ENCODE data around the gene NCKAP5. TPM values are rescaled to one million over a fixed set of nuclear protein-coding genes. Genes with fewer than 3 reads are reported as not detected.

Gene NCKAP5
- total and polyA plus RNA-seq, 2 of the 8 experiments (the other 6 are each of a cell fraction or from before 2014, with no cell fraction given): 0.27 to 0.86 TPM

DNA sequence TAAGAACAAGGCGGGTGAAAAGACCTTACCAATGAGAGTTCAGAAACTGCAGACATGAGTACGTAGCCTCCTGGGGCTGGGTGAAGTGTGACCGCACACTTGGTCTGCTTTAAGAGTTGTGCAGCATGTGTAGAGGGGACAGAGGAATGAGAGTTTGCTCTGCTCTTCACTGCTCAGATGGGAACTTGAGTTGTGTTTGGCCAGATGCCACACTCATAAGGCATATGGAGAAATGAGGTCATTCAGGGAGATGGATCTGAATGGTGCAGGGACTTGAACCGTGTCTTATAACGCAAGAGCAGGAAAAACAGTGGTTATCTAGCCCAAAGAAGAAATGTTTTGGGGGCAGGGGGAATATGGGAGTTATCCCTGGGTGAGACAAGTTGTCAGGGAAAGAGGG, 624.4 kb downstream of the NCKAP5 start:
- Histone ChIP-seq H2BK120ac (replicated peaks; ENCODE audit: low read depth, low read length) (no peak overlapping the region), H3K18ac (ENCODE audit: extremely low read depth, low read length) (no peak overlapping the region), H2BK5ac (ENCODE audit: low read depth, low read length) (no peak overlapping the region), H3K4ac (replicated peaks; ENCODE audit: insufficient read length, low read depth, low read length) (no peak overlapping the region), H3K9me3 (ENCODE audit: insufficient read depth in 2 of 2, low read depth in 1 of 2, low read length in 1 of 2) (no peaks in the 10 kb centered on the region), H4K8ac (ENCODE audit: extremely low read depth, insufficient read depth, low read length) (no peak overlapping the region), H3K14ac (ENCODE audit: insufficient read length) (no peak overlapping the region), H3K4me1 (replicated peaks in 1 of 4; ENCODE audit: control insufficient read depth in 3 of 4, insufficient read depth in 4 of 4, low read length in 3 of 4) (no peaks in the 10 kb centered on the region), H4K20me1 (replicated peaks in 1 of 2; ENCODE audit: control insufficient read depth in 1 of 2, insufficient read depth in 2 of 2, low read length in 2 of 2) (no peaks in the 10 kb centered on the region), H4K5ac (ENCODE audit: insufficient read length, low read depth, low read length) (no peak overlapping the region), H2BK12ac (ENCODE audit: low read depth, low read length) (no peak overlapping the region), H3K23ac (ENCODE audit: insufficient read length) (no peak overlapping the region), H2BK20ac (ENCODE audit: low read length) (no peak overlapping the region), H3K4me2 (ENCODE audit: insufficient read depth in 1 of 2, low read depth in 2 of 2, low read length in 2 of 2) (no peak overlapping the region), H3K36me3 (ENCODE audit: control insufficient read depth in 2 of 4, insufficient read depth in 4 of 4, low read length in 3 of 4) (no peaks in the 10 kb centered on the region), H4K91ac (replicated peaks; ENCODE audit: insufficient read length, low read length) (no peak overlapping the region), H3K4me3 (ENCODE audit: extremely low read depth in 1 of 4, insufficient read depth in 2 of 4, low read depth in 3 of 4, low read length in 4 of 4) (no peak overlapping the region), H3K79me2 (ENCODE audit: control insufficient read depth in 1 of 2, insufficient read depth in 2 of 2, low read length in 2 of 2) (no peaks in the 10 kb centered on the region), H3K56ac (replicated peaks; ENCODE audit: insufficient read length, low read depth, low read length) (no peak overlapping the region), H2AFZ (ENCODE audit: low read length) (no peak overlapping the region), H3K79me1 (ENCODE audit: low read depth, low read length) (no peaks in the 10 kb centered on the region; the same call in 1 of the 2 replicates), H2AK5ac (ENCODE audit: low read depth, low read length) (no peak overlapping the region), H3K9ac (replicated peaks in 1 of 4; ENCODE audit: extremely low read depth in 1 of 4, low read depth in 3 of 4, low read length in 3 of 4) (no peak overlapping the region), H3K27ac (ENCODE audit: low read depth, low read length) (no peak overlapping the region), H3K27me3 (replicated peaks in 1 of 4; ENCODE audit: control insufficient read depth in 3 of 4, extremely low read depth in 1 of 4, insufficient read depth in 3 of 4, low read length in 3 of 4) (no peaks in the 10 kb centered on the region), H2BK15ac (ENCODE audit: low read length) (no peak overlapping the region), H3K23me2 (ENCODE audit: low read depth, low read length) (no peaks in the 10 kb centered on the region)
- CTCF ChIA-PET (ENCODE audit: partially characterized antibody): no interaction called here
- 93% methylated on average over 5 of the region's 5 CpGs; no CpG with 5 or more reads in 1 of the 2 experiments for WGBS, 2 experiments (ENCODE audit: extremely low coverage in 1 of 2, insufficient coverage in 1 of 2, insufficient read length in 1 of 2, insufficient replicate concordance in 2 of 2, low coverage in 1 of 2, low lambda C conversion rate in 2 of 2, missing lambda C conversion rate in 1 of 2)
- TF ChIP-seq PHF8 (conservative IDR thresholded peaks at IDR 0.05; ENCODE audit: low read depth, low read length) (no peak), HDAC2 (IDR thresholded peaks at IDR 0.05; ENCODE audit: borderline replicate concordance in 1 of 2, low read depth in 2 of 2, low read length in 2 of 2) (no peak), TAF7 (optimal IDR thresholded peaks at IDR 0.05; ENCODE audit: borderline replicate concordance, low read depth, low read length) (no peak), CREB1 (IDR thresholded peaks at IDR 0.05) (no peak), RBBP5 (IDR thresholded peaks at IDR 0.05; ENCODE audit: borderline replicate concordance, low read depth, low read length) (no peak), TCF12 (IDR thresholded peaks at IDR 0.05; ENCODE audit: low read depth, low read length) (no peak), JUN (IDR thresholded peaks at IDR 0.05; ENCODE audit: low read depth, low read length) (no peak), YY1 (IDR thresholded peaks at IDR 0.05; ENCODE audit: low read depth, low read length) (no peak)
- TF ChIP-seq, protein P1, sequence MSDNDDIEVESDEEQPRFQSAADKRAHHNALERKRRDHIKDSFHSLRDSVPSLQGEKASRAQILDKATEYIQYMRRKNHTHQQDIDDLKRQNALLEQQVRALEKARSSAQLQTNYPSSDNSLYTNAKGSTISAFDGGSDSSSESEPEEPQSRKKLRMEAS (IDR thresholded peaks at IDR 0.05): no peak
- POLR2A ChIA-PET (ENCODE audit: partially characterized antibody): no interaction called here
- DNase-seq (ENCODE audit: low read depth in 1 of 2, low spot score in 2 of 2) (no peak), FAIRE-seq (no peak)
